Fibroblast of skin of right biceps (primary cell): Measurements from ENCODE around the gene TUBB6.

ENCODE experiments used
- DNase-seq: peaks from one replicate; pipeline ENCODE4 v3.0.0-alpha.2; 2013

Gene TUBB6

DNA sequence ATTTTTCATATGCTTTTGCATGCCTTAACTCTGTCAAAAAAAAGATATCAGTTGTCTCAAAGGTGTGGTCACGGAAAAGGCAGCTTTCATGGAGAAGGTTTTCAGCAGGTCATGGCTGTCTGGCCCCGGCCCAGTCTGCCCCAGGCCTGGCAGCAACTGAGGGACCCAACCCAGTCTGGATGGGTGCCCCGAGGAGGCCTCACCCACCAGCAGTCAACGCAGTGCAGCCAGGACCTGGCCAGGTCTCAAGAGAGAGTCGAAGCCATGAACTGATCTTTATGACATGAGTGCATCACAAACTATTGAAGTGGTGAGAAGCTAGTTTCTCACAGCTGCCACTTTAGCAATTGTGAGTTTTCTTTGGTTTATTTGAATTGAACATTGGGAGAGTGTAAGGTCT lies 7.9 kb downstream of the TUBB6 start:
- no peak for DNase-seq

DNA sequence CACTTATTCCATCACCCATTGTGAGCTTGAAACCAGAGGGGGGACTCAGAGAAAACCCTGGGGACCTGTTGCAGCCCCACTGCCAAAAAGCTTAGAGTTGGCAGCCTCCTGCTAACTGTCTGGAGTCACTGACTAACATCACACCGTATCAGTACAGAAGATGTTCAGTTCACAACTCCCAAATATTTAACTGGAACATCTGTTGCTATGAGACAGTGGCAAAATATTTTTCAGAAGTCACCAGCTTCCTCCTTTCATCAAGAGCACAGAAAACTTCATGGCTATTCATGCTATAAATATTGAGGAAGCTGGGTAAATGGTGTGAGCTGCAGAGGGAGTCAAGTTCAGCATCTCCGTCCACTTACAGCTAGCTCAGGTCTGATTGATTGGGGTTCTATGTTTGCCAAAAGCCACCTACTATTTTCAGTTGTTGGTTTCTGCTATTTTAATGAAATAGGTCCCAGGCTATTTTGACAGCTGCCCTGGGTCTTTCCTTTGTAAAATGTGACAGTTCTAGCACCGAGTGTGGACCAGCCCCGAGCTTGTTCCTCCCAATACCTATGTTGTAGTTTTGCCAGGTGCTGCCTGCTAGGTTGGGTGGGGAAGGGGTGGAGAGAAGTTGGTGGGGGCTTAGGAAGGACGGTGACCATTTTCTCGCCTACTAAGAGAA lies 9.8 kb downstream of the TUBB6 start:
- peak; percentile 74 for DNase-seq

DNA sequence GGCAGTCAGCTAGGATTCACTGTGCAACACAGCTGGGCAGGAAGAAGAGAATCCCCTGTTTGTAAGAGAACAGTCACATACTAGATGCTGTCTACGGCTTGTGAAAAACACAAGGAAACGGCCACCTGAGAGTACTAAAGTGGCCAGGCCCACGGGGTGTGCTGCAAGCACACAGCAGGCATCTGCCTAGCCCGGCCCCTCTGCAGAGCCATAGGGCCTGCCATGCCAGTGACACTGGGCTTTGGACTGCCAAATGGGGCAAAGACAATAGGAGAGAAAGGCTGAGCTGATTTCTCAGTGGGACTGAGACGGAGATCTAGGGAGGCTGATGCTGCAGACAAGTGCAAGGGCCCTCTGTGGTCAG lies 10.3 kb downstream of the TUBB6 start:
- DNase-seq = no peak

DNA sequence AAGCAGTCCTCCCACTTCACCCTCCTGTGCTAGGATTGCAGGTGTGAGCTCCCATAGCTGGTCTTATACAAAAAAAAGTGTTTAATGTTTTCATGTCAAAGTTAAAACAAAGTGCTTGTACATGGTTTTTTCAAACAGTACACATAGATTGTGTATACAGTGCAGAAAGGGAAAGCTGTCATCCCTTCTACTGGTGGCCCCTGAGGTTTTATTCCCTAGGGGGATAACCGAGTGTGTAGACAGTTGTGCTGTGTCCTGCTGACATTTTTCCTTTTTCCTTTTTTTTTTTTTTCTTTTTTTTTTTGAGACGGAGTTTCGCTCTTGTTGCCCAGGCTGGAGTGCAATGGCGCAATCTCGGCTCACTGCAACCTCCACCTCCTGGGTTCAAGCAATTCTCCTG lies 10.8 kb downstream of the TUBB6 start:
- DNase-seq = no peak

DNA sequence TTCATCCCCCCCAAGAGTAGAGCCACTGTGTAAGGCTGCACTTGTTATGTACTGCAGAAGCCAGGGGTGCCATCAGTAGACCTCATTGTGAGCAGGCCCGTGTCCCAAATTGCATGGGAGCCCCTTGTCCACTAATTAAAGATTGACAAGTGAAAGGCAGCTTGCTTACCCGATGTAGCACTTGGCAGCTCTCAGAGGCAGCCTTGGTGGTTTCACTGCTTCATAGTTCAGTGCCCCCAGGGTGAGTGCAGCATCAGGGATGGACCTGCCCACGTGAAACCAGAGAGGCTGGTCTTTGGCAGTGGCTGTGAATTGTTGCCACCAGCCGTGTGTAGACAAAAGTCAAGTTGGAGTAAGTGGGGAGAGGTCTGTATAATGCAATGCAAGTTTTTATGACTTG lies 13.3 kb downstream of the TUBB6 start:
- DNase-seq = no peak

DNA sequence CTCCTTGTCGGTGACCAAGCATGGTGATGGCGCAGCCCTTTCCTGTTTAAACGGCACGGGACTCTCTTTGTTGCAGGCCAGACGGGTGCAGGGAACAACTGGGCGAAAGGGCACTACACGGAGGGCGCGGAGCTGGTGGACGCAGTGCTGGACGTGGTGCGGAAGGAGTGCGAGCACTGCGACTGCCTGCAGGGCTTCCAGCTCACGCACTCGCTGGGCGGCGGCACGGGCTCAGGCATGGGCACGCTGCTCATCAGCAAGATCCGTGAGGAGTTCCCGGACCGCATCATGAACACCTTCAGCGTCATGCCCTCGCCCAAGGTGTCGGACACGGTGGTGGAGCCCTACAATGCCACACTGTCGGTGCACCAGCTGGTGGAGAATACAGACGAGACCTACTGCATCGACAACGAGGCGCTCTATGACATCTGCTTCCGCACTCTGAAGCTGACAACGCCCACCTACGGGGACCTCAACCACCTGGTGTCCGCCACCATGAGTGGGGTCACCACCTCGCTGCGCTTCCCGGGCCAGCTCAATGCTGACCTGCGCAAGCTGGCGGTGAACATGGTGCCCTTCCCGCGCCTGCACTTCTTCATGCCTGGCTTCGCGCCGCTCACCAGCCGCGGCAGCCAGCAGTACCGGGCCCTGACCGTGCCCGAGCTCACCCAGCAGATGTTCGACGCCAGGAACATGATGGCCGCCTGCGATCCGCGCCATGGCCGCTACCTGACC lies 17.1 kb downstream of the TUBB6 start:
- DNase-seq = no peak

DNA sequence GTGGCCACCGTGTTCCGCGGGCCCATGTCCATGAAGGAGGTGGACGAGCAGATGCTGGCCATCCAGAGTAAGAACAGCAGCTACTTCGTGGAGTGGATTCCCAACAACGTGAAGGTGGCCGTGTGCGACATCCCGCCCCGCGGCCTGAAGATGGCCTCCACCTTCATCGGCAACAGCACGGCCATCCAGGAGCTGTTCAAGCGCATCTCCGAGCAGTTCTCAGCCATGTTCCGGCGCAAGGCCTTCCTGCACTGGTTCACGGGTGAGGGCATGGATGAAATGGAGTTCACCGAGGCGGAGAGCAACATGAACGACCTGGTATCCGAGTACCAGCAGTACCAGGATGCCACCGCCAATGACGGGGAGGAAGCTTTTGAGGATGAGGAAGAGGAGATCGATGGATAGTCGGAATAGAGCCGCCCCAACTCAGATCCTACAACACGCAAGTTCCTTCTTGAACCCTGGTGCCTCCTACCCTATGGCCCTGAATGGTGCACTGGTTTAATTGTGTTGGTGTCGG lies 17.7 kb downstream of the TUBB6 start:
- no peak for DNase-seq

DNA sequence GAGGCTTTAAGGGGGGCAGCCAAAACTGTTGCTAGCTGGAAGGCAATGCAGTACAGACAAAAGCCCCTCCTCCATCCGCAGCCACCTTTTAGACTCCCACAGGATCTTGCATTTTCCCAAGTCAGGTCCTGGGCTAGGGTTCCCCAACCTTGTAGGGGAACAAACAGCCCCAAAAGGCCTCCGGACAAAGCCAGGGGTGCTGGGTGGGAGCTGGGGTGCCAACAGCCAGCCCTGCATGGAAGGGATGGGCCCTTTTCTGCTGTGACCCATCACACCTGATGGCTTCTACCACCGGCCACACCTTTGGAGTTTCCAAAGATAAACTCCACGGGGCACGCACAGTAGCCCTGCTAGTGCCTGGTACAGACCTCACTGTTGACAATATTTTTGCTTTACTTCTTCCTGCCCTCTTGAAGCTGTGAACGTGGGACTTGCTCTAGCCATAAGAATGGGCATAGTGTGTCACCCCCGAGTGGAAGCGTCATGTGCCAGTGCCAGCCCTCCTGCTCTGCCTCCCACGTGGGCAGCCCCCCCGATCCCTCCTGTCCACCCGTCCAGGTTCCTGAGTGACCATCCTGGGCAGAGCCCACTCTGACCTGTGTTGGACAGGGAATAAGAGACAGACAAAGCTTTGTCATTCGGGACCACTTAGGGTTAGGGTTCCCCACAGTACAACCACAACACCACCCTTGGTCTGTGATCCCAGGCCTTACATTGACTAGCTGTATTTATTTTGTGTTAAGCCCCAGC lies 18.8 kb downstream of the TUBB6 start:
- no peak for DNase-seq

DNA sequence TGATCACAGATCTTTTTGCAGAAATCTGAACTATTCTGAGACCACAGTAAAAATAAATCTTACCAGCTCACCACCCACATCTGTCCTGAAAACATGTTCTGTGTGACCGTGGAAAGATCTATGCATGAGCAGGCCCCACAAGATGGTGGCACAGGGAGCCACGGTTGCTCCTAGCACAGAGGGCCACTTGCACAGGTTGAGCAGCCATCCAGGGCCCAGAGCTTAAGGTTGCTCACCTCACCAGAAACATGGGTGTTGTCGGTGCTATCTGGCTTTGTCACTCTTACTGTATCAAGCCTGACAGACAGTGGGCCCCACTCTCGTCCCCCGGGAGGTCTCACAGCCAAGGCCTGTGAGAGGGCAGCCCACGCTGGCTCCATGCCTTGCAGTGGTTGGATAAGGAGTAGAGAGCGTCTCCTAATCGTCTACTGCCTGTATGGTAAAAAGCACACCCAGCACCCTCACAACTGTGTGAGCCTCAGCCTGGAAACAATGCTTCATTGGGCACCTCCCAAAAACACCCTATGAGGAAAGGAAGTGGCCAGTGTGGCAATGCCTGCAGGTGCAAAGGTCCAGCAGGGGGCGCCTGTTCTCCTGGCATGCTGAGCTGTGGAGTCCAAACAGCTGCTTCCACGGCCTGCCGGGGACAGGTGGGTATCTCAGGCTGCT lies 19.6 kb downstream of the TUBB6 start:
- peak; percentile 75 for DNase-seq

DNA sequence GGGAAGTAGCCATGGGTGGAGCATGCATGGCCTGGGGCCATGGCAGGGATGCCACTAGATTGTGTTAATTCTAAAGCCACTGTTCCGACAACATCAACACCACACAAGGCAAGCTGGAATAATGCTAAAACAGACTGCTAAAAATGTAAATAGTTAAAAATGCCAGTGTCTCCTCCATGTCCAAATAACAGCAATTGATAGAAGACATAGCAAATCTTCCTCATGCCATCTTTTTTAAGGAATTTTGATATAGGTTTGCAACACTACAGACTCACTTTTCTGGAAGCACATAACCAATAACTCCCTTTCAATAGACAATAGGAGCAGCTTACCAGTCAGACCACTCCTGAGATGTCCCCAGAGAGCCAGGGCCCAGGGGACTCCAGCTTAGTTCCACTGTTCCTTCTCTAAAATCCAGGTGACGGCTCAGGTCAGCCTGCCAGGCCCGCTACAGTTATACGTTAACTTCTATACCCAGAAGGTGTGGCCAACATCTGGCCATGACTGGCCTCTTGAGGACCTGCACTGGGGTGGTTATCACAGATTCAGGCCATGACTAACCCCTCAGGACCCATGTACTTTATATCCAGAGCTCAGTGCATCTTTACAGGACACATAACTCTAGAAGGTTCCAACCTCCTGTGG lies 20.3 kb downstream of the TUBB6 start:
- DNase-seq = no peak

DNA sequence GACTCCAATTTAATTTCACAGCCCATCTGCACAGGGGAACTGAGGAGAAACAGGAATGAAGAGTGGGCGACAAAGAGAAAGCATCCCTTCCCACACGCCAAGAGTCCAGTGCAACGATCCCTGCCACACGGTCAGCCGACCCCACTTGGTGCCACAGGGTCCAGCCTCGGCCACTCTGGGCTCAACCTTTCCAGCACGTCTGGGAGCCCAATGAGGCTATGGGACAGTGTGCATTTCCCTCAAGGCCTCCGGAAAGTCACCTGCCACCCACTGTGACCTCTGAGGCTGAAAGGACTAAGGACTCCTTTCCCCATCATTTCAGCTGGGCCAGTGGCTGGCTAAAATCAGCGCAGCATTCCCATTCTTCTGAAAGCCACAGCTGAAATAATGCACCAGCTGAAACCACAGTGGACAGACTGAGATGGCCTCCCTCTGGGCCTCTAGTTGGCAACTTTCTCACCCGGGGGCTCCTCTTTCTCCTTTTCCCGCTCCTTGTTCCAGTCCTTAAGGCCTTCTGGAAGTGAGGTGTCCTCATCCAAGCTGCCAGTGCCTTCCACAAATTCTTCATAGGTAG lies 21.2 kb downstream of the TUBB6 start:
- no peak for DNase-seq

DNA sequence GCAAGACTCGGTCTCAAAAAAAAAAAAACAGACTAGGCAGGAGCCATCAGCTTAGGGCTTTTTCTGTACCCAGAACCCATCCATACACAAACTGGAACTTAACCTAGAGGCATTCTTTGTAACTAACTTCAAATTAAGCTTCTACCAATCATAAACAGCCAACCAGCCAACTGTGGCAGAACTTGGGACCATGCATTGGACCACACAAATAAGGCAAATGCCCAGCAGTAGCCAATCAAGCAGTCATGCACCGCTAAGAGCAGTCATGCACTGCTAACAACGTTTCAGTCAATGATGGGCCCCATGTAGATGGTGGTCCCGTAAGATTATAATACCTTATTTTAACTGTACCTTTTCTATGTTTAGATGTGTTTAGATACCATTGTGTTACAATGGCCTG lies 22.7 kb downstream of the TUBB6 start:
- no peak for DNase-seq

DNA sequence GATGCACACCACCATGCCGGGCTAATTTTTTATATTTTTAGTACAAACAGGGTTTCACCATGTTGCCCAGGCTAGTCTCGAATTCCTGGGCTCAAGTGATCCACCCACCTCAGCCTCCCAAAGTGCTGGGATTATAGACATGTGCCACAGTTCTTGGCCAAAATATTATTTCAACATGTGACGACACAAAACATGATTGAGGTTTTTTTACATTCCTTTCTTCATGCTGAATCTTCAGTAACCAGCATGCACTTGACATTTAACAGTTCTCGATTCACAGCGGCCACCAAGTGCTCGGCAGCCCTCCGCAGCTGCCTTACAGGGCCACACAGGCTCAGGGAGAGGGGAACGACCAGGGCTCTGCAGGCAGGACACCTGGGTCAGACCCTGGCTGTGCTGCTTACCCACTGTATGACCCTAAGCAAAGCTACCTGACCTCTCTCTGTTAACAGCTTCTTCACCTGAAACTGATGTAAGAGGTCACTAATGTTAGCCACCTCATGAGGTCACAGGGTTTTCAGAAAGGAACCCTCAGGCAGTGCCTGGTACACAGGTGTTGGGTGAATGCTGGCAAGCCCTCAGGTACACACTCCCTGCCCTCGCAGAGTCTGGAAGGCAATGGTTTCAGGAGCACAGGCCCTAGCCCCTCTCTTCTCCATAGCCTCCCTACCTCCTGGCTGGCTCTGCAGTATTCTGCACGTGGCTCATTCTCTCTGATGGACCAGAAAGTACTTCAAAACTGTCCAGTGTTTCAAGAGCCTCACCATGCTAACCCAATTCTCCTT lies 25.7 kb downstream of the TUBB6 start:
- peak; percentile 44 for DNase-seq

DNA sequence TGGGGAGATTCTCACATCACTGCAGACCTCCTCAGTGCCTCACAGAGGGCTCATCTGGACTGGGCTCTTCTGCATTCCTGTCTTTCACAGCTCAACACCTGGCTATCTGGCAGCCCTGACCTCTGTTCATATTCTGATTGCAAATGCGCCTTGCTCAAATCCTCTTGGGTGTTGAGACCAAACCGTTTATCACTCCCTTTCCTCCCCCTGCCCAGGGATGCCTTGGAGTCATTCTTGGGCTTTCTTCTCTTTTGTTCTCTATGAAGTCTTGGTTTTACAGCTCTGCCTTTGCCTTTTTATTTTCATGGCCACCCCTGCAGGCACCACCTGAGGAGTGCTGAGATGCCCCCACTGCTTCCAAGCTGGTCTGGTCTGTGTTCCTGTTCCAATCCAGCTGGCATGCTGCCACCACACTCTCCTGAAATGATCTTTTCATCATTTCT lies 26.3 kb downstream of the TUBB6 start:
- no peak for DNase-seq

DNA sequence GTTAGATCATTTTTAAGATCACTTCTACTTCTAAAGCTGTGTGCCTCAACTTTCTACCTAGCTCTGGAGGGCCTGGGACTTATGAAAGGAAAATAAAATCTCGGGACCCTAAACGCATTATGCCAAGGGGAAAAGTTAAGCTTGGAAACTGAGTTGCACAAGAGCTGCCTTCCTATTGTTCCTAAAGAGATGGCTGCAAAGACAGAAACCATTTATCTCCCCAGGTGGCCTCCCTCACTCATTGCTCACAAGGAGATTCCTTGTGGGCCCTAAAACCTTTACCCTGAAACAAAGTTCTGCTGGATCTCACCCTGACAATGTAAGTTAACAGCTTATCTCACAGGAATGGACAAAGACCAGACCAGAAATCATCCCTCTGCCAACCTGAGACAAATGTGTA lies 26.8 kb downstream of the TUBB6 start:
- DNase-seq = no peak

DNA sequence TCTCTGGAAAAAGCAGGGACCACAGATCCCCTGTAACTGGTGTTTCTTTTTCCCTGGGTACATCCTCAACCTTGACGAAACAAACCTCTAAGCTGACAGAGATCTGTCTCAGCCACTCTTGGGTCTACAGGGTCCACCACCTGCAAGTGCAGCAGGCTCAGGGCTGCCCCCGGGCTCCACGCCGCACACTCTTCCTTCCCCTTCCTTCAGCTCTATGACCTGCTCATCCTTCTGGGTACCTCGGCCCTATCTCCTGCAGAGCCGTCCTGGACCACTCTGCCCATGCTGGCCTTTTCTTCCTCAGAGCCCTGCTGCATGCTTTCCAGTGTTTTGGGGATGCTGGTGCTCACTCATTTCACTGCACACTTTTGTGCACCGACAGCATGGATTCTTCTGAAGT lies 27.5 kb downstream of the TUBB6 start:
- no peak for DNase-seq

DNA sequence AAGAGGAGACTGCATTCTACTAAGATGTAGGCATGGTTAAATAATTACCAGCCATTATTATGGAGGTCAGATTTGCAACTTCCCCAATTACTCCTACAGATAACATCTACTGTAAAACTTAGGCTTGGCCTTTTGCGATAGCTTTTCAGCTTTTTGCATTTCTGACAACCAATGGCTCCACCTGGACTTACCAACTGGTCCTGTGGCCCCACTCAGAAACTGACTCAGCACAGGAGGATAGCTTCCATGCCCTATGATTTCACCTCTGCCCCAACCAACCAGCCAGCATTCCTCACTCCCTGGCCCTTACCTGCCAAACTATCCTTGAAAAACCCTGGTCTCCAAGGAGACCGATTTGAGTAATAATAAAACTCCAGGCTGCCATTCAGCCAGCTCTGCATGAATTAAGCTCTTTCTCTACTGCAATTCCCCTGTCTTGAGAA lies 28.2 kb downstream of the TUBB6 start:
- DNase-seq = no peak

DNA sequence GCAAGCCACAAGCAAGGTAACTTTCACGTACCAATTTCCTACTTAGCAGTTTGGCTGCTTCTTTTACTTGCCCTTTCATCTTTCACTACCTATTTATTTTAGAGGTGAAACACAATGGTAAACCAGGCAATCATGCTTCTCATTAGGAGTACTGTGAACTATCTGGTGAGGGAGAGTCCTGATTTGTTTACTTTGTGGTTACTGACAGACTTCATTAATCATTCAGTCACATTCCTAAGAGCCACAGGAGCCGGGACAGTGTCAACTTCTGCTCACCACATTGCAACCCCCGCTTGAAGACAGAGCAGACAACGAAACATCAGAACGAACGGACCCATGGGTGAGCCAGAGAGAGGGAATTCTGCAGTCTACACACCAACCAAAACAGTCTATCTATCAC lies 28.8 kb downstream of the TUBB6 start:
- DNase-seq = peak; percentile 89

DNA sequence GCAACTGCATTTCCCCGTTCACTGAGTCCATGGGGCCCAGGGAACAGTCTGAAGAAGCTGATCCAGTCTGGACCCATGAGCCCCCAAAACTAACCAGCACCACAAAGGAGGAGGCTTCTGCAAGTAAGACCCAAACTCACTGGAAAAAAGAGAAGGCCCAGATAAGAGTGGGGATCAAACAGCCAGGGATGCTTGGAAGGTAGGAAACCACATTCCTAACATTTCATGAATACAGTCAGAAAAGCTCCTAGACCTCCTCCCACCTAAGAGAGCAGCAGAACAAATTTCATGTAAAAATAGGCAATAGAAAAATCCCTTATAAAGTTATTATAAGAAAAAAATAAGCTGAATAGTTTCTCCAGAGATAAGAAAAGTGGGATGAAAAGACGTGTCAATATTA lies 30.3 kb downstream of the TUBB6 start:
- no peak for DNase-seq

DNA sequence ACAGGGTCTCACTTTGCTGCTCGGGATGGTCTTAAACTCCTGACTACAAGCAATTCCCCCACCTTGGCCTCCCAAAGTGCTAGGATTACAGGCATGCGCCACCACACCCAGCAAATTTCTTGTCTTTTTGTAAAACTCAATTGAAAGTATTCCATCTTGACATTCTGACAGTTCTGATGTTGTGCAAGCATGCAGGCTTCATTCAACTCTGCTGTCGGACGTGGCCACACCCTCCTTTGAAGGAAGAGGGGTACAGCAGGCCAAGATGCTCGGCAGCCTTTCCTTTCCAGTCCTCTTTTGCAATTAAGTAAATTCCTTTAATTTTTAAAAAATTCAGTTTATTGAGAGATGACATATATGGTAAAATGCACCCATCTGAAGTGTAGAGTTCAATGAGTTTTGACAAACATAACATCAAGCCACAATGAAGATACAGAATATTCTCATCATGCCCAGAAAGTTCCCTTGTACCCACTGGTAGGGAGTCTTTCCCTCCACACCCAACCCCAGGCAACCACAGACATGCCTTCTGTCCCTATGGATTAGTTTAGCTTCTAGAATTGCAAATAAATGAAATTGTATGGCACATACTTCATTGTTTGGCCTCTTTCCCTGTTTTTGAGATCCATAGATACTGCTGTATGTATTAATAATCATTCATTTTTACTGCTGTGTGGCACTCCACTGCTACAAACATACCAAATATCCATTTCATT lies 33.1 kb downstream of the TUBB6 start:
- no peak for DNase-seq

DNA sequence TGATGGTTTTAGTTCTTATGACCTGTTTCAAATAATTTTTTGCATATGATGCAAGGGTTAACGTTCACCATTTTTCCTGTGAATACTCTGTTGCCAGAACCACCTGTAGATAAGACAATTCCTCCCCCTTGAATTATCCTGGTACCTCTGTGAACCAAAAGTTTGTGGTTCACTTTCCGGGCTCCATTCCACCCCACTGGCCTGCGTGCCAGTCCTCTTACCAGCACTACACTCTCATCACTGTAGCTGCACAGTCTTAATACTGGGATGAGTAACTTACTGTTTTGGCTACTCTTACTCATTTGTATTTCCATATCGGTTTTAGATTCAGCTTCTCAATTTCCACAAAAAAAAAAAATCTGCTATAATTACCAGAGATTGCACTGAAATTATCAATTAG lies 34.6 kb downstream of the TUBB6 start:
- no peak for DNase-seq
